Urothelium cell line (cell line): ENCODE results near the gene CCDC90B.
"Not testable (repeated sequence)": the region's sequence is repeated elsewhere in the genome, so short reads cannot be mapped to it uniquely, and the experiment has no call there.

Experiments used
- DNase-seq: peaks from one replicate; pipeline ENCODE4 v3.0.0; 2011; ENCODE audit warnings: low spot score, mixed read lengths
- FAIRE-seq: peaks from 2 replicates; lab custom pipeline; 2011; peaks lifted over from hg19 to GRCh38; lab: Jason Lieb, UNC

Gene CCDC90B

GRCh38 chr11:83292709-83293456, 6.7 kb upstream of the CCDC90B start:
- DNase-seq (peak; percentile 70), FAIRE-seq (no peak)

- DNase-seq (no peak), FAIRE-seq (no peak)
Measured at GRCh38 chr11:83287631-83288030, 1.5 kb upstream of the CCDC90B start.

- no peak for FAIRE-seq
- peak; percentile 86 for DNase-seq
Measured at GRCh38 chr11:83285151-83285770, 906 bp downstream of the CCDC90B start.

GRCh38 chr11:83284501-83285150, 1.5 kb downstream of the CCDC90B start:
- DNase-seq (no peak), FAIRE-seq (no peak)

- FAIRE-seq (no peak), DNase-seq (no peak)
Measured at GRCh38 chr11:83282084-83282716, 4.0 kb downstream of the CCDC90B start.

- DNase-seq (no peak), FAIRE-seq (no peak)
Measured at GRCh38 chr11:83280256-83280655, 5.9 kb downstream of the CCDC90B start.

GRCh38 chr11:83278351-83278750, 7.8 kb downstream of the CCDC90B start:
- FAIRE-seq (no peak), DNase-seq (no peak)

- FAIRE-seq (no peak), DNase-seq (no peak)
Measured at GRCh38 chr11:83275888-83276641, 10.1 kb downstream of the CCDC90B start.

GRCh38 chr11:83272627-83273026, 13.5 kb downstream of the CCDC90B start:
- DNase-seq (no peak), FAIRE-seq (no peak)

- not testable (repeated sequence) for DNase-seq, FAIRE-seq
Measured at GRCh38 chr11:83271734-83272133, 14.4 kb downstream of the CCDC90B start.

GRCh38 chr11:83269080-83269479, 17.1 kb downstream of the CCDC90B start:
- DNase-seq, FAIRE-seq: not testable (repeated sequence)

- FAIRE-seq (no peak), DNase-seq (no peak)
Measured at GRCh38 chr11:83265331-83265730, 20.8 kb downstream of the CCDC90B start.

- FAIRE-seq (no peak), DNase-seq (no peak)
Measured at GRCh38 chr11:83259559-83259958, 26.6 kb downstream of the CCDC90B start.

GRCh38 chr11:83257761-83258168, 28.4 kb downstream of the CCDC90B start:
- DNase-seq (peak; percentile 53), FAIRE-seq (no peak)

- no peak for DNase-seq
- no peak for FAIRE-seq
Measured at GRCh38 chr11:83256602-83257340, 29.4 kb downstream of the CCDC90B start.

- FAIRE-seq (no peak), DNase-seq (no peak)
Measured at GRCh38 chr11:83255366-83255765, 30.8 kb downstream of the CCDC90B start.

GRCh38 chr11:83252941-83253340, 33.2 kb downstream of the CCDC90B start:
- DNase-seq, result no peak
- FAIRE-seq, result no peak

GRCh38 chr11:83252266-83252665, 33.9 kb downstream of the CCDC90B start:
- FAIRE-seq, result no peak

GRCh38 chr11:83249972-83250593, 36.1 kb downstream of the CCDC90B start:
- DNase-seq, result peak; percentile 34
- no peak for FAIRE-seq

More at GRCh38 chr11:83252266-83252665, 33.9 kb downstream of the CCDC90B start:
- no peak for DNase-seq
